ENCODE results near the gene ERBB4.

Gene ERBB4

DNA sequence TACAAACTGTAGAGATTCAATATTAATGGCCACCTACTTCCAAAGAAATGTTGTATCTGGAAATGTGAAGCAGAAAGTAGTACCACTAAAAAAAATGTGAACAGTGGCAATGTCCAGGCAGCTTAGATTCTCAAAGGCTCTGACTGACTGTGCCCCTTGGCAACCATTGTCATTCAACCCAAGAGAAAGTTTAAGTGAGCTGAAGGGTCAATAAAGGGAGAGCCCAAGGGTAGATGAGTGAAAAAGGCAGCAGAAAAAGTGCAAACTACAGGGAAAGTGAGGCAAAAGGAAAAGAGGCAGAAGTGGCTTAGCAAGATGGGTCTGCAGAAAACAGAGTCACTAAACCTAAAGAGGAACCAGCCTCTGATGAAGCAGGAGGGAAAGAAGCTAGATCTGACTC is 1179.3 kb downstream of the ERBB4 start:
- TF ChIP-seq, protein P1, sequence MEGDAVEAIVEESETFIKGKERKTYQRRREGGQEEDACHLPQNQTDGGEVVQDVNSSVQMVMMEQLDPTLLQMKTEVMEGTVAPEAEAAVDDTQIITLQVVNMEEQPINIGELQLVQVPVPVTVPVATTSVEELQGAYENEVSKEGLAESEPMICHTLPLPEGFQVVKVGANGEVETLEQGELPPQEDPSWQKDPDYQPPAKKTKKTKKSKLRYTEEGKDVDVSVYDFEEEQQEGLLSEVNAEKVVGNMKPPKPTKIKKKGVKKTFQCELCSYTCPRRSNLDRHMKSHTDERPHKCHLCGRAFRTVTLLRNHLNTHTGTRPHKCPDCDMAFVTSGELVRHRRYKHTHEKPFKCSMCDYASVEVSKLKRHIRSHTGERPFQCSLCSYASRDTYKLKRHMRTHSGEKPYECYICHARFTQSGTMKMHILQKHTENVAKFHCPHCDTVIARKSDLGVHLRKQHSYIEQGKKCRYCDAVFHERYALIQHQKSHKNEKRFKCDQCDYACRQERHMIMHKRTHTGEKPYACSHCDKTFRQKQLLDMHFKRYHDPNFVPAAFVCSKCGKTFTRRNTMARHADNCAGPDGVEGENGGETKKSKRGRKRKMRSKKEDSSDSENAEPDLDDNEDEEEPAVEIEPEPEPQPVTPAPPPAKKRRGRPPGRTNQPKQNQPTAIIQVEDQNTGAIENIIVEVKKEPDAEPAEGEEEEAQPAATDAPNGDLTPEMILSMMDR (conservative IDR thresholded peaks at IDR 0.05): no peak
- H3K27ac ChIP-seq: no peak overlapping the region

GRCh38 chr2:211358504-211358903 is 1180.1 kb downstream of the ERBB4 start:
- H3K27ac ChIP-seq: no peak overlapping the region
- TF ChIP-seq, protein P1 (conservative IDR thresholded peaks at IDR 0.05): no peak

DNA sequence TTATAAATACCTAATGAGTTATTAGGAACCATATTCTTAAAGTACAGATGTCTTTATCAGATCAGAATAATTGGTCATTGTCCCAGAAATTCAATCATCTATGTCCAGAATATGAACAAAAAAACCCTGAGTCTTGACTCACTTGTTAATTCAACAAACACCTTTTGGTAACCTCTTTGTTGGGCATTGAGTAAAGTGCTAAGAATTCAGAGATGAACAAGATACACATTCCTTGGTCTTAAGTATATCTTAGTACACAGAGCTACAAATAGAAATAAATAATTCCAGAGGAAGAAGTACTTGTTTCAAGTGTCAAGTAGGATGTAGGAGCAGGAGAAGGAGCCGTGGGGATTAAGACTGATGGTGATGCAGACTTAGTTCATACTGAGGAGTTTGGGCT is 1184.1 kb downstream of the ERBB4 start:
- TF ChIP-seq, protein P1 (conservative IDR thresholded peaks at IDR 0.05): no peak
- no peak overlapping the region for H3K27ac ChIP-seq

DNA sequence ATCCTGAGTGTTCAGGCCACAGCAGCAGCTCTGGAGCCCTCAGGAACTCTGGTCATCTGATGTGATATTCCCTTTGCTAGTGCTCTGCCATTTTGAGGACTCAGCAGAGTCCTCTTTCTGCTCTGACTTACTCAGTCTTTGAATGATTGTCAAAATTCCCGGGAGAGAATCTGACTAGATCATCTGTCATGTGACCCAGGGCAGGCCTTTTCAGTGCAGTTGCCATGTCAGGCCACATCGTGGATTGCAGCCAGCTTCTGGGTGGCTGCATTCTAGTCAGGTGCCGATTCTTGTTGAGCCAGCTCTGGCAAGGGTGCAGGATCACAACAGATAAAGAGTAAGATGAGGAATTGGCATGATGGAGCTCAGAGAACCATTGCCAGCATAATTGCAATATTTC is 1186.6 kb downstream of the ERBB4 start:
- TF ChIP-seq, protein P1 (conservative IDR thresholded peaks at IDR 0.05): no peak

GRCh38 chr2:211349031-211349430 is 1189.6 kb downstream of the ERBB4 start:
- TF ChIP-seq, protein P1 (conservative IDR thresholded peaks at IDR 0.05): no peak

More for the DNA sequence above, 1186.6 kb downstream of the ERBB4 start:
- H3K27ac ChIP-seq: no peak overlapping the region

DNA sequence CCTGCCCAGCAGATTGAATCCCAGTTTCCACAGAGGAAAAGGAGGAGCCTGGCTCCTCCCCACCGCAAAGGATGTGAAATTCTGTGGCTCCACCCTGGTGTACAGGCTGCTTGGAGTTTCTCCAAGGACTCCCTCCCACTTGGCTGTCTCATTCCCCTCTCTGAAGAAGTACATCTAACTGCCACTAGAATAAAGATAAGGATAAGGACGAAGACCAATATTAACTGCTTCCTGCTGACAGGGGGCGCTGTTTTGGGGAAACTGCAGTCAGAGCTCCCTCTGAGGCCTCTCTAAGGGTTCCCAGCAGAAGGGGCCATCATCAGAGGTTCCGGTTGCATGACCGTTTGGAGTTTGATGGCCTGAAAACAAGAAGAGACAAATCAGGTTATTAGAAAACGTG is 1191.3 kb downstream of the ERBB4 start:
- H3K27ac ChIP-seq: no peak overlapping the region
- TF ChIP-seq, protein P1 (conservative IDR thresholded peaks at IDR 0.05): no peak

More at GRCh38 chr2:211349031-211349430, 1189.6 kb downstream of the ERBB4 start:
- H3K27ac ChIP-seq: no peak overlapping the region

DNA sequence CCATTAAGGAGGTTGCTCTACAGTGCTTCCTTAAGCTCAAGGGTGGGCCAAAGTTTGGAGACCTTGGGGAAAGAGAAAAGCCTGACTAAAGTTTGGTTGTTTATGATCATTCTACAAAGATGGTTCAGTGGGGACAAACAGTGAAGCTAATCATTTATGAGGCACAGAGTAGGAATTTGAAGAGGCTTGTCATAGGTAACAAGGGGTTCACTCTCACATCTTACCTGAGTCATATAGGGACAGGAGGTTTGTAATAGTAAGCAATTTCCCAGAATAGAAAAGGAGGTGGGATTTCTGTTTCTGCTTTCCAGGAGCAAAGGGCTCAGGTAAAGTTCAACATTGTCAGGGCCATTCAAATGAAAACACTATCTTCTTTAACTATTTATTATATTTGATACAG is 1194.3 kb downstream of the ERBB4 start:
- no peak overlapping the region for H3K27ac ChIP-seq
- TF ChIP-seq, protein P1 (conservative IDR thresholded peaks at IDR 0.05): no peak

All from VCaP (cell line).